HCT116 (cell line): ENCODE results near the gene EPHA2.

Source experiments
- ATF3 ChIP-seq: IDR thresholded peaks from 2 replicates; pipeline ENCODE4 v1.6.1; 2012
- CTCF ChIP-seq, 3 experiments: fragments of 200-600 bp in 1 of 3; sonication (generic) in 1 of 3; IDR thresholded peaks in 2 of 3; conservative IDR thresholded peaks in 1 of 3; 2 replicates each; pipeline ENCODE4 v1.5.1; 2012 to 2017; ENCODE audit warnings: low read depth in 2 of 3, low read length in 2 of 3, antibody characterized with exemption in 1 of 3, borderline replicate concordance in 1 of 3, control low read depth in 1 of 3, mild to moderate bottlenecking in 1 of 3, mixed read lengths in 1 of 3, mixed run types in 1 of 3, moderate library complexity in 1 of 3; ENCODE audit not compliant: insufficient read depth in 1 of 3
- EZH2 ChIP-seq: fragments of 200-600 bp; sonication (generic); IDR thresholded peaks from 2 replicates; pipeline ENCODE4 v1.6.1; 2017; ENCODE audit warnings: antibody characterized with exemption, mixed run types
- JUND ChIP-seq: IDR thresholded peaks from 2 replicates; pipeline ENCODE4 v1.6.1; 2012
- POLR2AphosphoS5 ChIP-seq: IDR thresholded peaks from 2 replicates; pipeline ENCODE4 v1.6.1; 2011; ENCODE audit warnings: mild to moderate bottlenecking, low read depth, low read length, moderate library complexity
- YY1 ChIP-seq: IDR thresholded peaks from 2 replicates; pipeline ENCODE4 v1.6.1; 2011; ENCODE audit warnings: low read length, low read depth, moderate library complexity, mild to moderate bottlenecking; ENCODE audit not compliant: insufficient replicate concordance; ENCODE audit errors: extremely low read depth
- ZBTB33 ChIP-seq: IDR thresholded peaks from 2 replicates; pipeline ENCODE4 v1.6.1; 2011; ENCODE audit warnings: mild to moderate bottlenecking, low read length, moderate library complexity; ENCODE audit not compliant: insufficient replicate concordance; ENCODE audit errors: extremely low read depth

- TF ChIP-seq EZH2 (no peak), ZBTB33 (no peak), POLR2AphosphoS5 (no peak), CTCF (IDR thresholded peaks at IDR 0.05 in 2 of 3, conservative IDR thresholded peaks at IDR 0.05 in 1 of 3; ENCODE audit: borderline replicate concordance in 1 of 3, insufficient read depth in 1 of 3, low read depth in 2 of 3, low read length in 2 of 3) (no peak), JUND (no peak), YY1 (no peak), ATF3 (no peak)
Measured at GRCh38 chr1:16092097-16092922, 63.6 kb downstream of the EPHA2 start.
